SK-N-SH (cell line): ENCODE data around the gene DBNL. TPM values are rescaled to one million over a fixed set of nuclear protein-coding genes. Genes with fewer than 3 reads are reported as not detected.

Experiments used
- CTCF ChIA-PET: fragments of 300-600, 350-600 bp; formaldehyde crosslinking; extraction: SDS; loops from one replicate; lab custom pipeline; 2021; lab: Yijun Ruan, JAX
- POLR2A ChIA-PET: fragments of 350-600 bp; sonication (Branson Sonifier 250); formaldehyde crosslinking; extraction: SDS; loops from one replicate; lab custom pipeline; 2020; ENCODE audit warnings: antibody characterized with exemption, inconsistent platforms; lab: Yijun Ruan, JAX
- DNase-seq: peaks from one replicate; pipeline ENCODE4 v3.0.0; 2012
- H2AFZ ChIP-seq: fragments of 200-600 bp; sonication (generic); 2 replicates; pipeline ENCODE4 v1.8.1; 2016; ENCODE audit warnings: antibody characterized with exemption, mild to moderate bottlenecking, low read depth
- H3F3A ChIP-seq: fragments of 200-600 bp; sonication (generic); replicated peaks from 2 replicates; pipeline ENCODE3; 2016; ENCODE audit warnings: antibody characterized with exemption, mild to moderate bottlenecking; ENCODE audit not compliant: insufficient read depth
- H3K27ac ChIP-seq, 2 experiments: fragments of 200-500 bp in 1 of 2; fragments of 200-600 bp in 1 of 2; sonication (Bioruptor generic) in 1 of 2; sonication (generic), shearing (Covaris generic) in 1 of 2; 2 replicates each; pipeline versions ENCODE4 v1.5.1 to v1.6.1; 2014 to 2016; ENCODE audit warnings: low read depth in 2 of 2, inconsistent platforms in 1 of 2, low read length in 1 of 2, mild to moderate bottlenecking in 1 of 2, mixed read lengths in 1 of 2
- H3K27me3 ChIP-seq: fragments of 200-600 bp; sonication (generic), shearing (Covaris generic); 2 replicates; pipeline ENCODE4 v1.6.1; 2016; ENCODE audit warnings: mixed run types; ENCODE audit not compliant: insufficient read depth
- H3K36me3 ChIP-seq, 2 experiments: fragments of 200-500 bp in 1 of 2; fragments of 200-600 bp in 1 of 2; sonication (Bioruptor generic) in 1 of 2; sonication (generic) in 1 of 2; replicated peaks in 1 of 2; 2 replicates each; pipeline versions ENCODE3 to v1.5.1; 2014 to 2016; ENCODE audit warnings: low read length in 1 of 2, mild to moderate bottlenecking in 1 of 2; ENCODE audit not compliant: insufficient read depth in 2 of 2, control insufficient read depth in 1 of 2
- H3K4me1 ChIP-seq, 2 experiments: fragments of 200-500 bp in 1 of 2; fragments of 200-600 bp in 1 of 2; sonication (Bioruptor generic) in 1 of 2; sonication (generic), shearing (Covaris generic) in 1 of 2; 2 replicates each; pipeline versions ENCODE4 v1.5.1 to v1.6.1; 2014 to 2016; ENCODE audit warnings: low read depth in 1 of 2, low read length in 1 of 2, mixed run types in 1 of 2; ENCODE audit not compliant: insufficient read depth in 2 of 2, control insufficient read depth in 1 of 2
- H3K4me2 ChIP-seq: fragments of 200-600 bp; sonication (generic), shearing (Covaris generic); 2 replicates; pipeline ENCODE4 v1.6.1; 2017; ENCODE audit warnings: mixed run types
- H3K4me3 ChIP-seq, 2 experiments: fragments of 200-500 bp in 1 of 2; fragments of 200-600 bp in 1 of 2; sonication (Bioruptor generic) in 1 of 2; sonication (generic), shearing (Covaris generic) in 1 of 2; 2 replicates each; pipeline versions ENCODE4 v1.5.1 to v1.8.1; 2014 to 2016; ENCODE audit warnings: low read depth in 2 of 2, inconsistent platforms in 1 of 2, low read length in 1 of 2, mild to moderate bottlenecking in 1 of 2, mixed read lengths in 1 of 2, moderate library complexity in 1 of 2
- H3K79me2 ChIP-seq: fragments of 200-600 bp; sonication (generic); 2 replicates; pipeline ENCODE4 v1.8.1; 2017; ENCODE audit warnings: mild to moderate bottlenecking; ENCODE audit not compliant: insufficient read depth
- H3K9ac ChIP-seq: fragments of 200-600 bp; sonication (generic); 2 replicates; pipeline ENCODE4 v1.6.1; 2017; ENCODE audit warnings: mixed run types
- H3K9me2 ChIP-seq: fragments of 200-600 bp; sonication (generic); 2 replicates; pipeline ENCODE4 v1.6.1; 2017; ENCODE audit warnings: mixed run types
- H3K9me3 ChIP-seq: fragments of 200-600 bp; sonication (generic); 2 replicates; pipeline ENCODE4 v1.6.1; 2017; ENCODE audit warnings: mixed run types, mild to moderate bottlenecking, moderate library complexity
- H4K20me1 ChIP-seq: fragments of 200-600 bp; sonication (generic); 2 replicates; pipeline ENCODE4 v1.6.1; 2017; ENCODE audit warnings: mild to moderate bottlenecking, mixed run types; ENCODE audit not compliant: insufficient read depth
- CTCF ChIP-seq: fragments of 200-600 bp; sonication (generic); IDR thresholded peaks from 2 replicates; pipeline ENCODE4 v1.6.1; 2017; ENCODE audit warnings: antibody characterized with exemption, mild to moderate bottlenecking, moderate library complexity
- EP300 ChIP-seq, 2 experiments: IDR thresholded peaks; 2 replicates each; pipeline versions ENCODE4 v1.4.0 to v1.6.1; 2012; ENCODE audit warnings: borderline replicate concordance in 1 of 2, low read depth in 1 of 2, low read length in 1 of 2
- EZH2phosphoT487 ChIP-seq: fragments of 200-600 bp; sonication (generic); IDR thresholded peaks from 2 replicates; pipeline ENCODE4 v1.6.1; 2017; ENCODE audit warnings: low read depth, mixed run types, mild to moderate bottlenecking, antibody characterized with exemption, moderate library complexity, borderline replicate concordance
- FOXJ3 ChIP-seq: sonication (generic); formaldehyde crosslinking; IDR thresholded peaks from 2 replicates; pipeline ENCODE4 v1.5.1; 2020; ENCODE audit warnings: mild to moderate bottlenecking, missing genetic modification reagents
- IRF3 ChIP-seq: fragments of 150-350 bp; IDR thresholded peaks from 2 replicates; pipeline ENCODE4 v1.6.1; 2016; ENCODE audit warnings: mild to moderate bottlenecking, low read depth, low read length
- RCOR1 ChIP-seq: fragments of 150-350 bp; IDR thresholded peaks from 2 replicates; pipeline ENCODE4 v1.6.1; 2017; ENCODE audit warnings: antibody characterized with exemption, low read length
- REST ChIP-seq: IDR thresholded peaks from 2 replicates; pipeline ENCODE4 v1.6.1; 2012; ENCODE audit warnings: mild to moderate bottlenecking, low read depth, low read length, moderate library complexity
- ZBTB33 ChIP-seq: IDR thresholded peaks from 2 replicates; pipeline ENCODE4 v1.4.0; 2012; ENCODE audit warnings: low read depth, borderline replicate concordance
- WGBS: methylation state at CpG from one replicate; pipeline ENCODE4 v1.1.6; 2017; ENCODE audit warnings: low lambda C conversion rate; 5-methylcytosine and 5-hydroxymethylcytosine counted together
- polyA plus RNA-seq, 3 experiments: library from polyadenylated mRNA; depleted of rRNA; stranded (reverse); fragments of >200 nt; gene quantifications; 2 replicates each; pipeline ENCODE4 v1.2.3, GENCODE V29; 2012

The DBNL gene
- polyA plus RNA-seq, 1 of the 3 experiments (the other 2 are of a cell fraction): 244 TPM

GRCh38 chr7:44109991-44110390, 65.5 kb downstream of the DBNL start (continued):
- TF ChIP-seq REST: no peak
- no peak for TF ChIP-seq IRF3
- no peak for TF ChIP-seq RCOR1
- TF ChIP-seq CTCF: no peak

- Histone ChIP-seq H3K9me3 (no peaks in the 10 kb centered on the region), H3K27ac (peak overlapping the region in 1 of 2 experiments; percentile 19; a peak in 2 of 4 replicates), H3K27me3 (no peaks in the 10 kb centered on the region), H3K36me3 (peaks cover 27 to 92% of the 10 kb centered on the region in 2 experiments), H3K4me2 (no peak overlapping the region), H3K9ac (no peak overlapping the region), H4K20me1 (peaks cover 12% of the 10 kb centered on the region; the same call in 1 of the 2 replicates), H3F3A (peaks cover 26% of the 10 kb centered on the region), H3K9me2 (no peaks in the 10 kb centered on the region), H3K4me1 (peaks cover 0 to 13% of the 10 kb centered on the region in 2 experiments; a peak in 1 of 4 replicates), H2AFZ (no peak overlapping the region), H3K79me2 (peaks cover 23% of the 10 kb centered on the region), H3K4me3 (no peak overlapping the region)
- DNase-seq: peak; percentile 65
- POLR2A ChIA-PET: interaction anchor here (1.2 to 3.0 kb wide), 2 partner anchors 10 to 12 kb away, joined by 3 to 18 read pairs; partner anchors contain the start of gene POLD2
- CTCF ChIA-PET: interaction anchor here (0.9 to 2.3 kb wide), 6 partner anchors 9 to 85 kb away, joined by 3 to 7 read pairs (median 3); partner anchors contain the start of gene POLD2
- WGBS: 82% methylated on average over 16 of the region's 27 CpGs
- TF ChIP-seq ZBTB33: no peak
- no peak for TF ChIP-seq FOXJ3
- no peak for TF ChIP-seq EZH2phosphoT487
- TF ChIP-seq EP300 (IDR thresholded peaks at IDR 0.05; ENCODE audit: borderline replicate concordance in 1 of 2, low read depth in 1 of 2, low read length in 1 of 2): no peak
These were observed 66.5 kb downstream of the DBNL start for GRCh38 chr7:44110719-44111635.

Other genes starting within 250 kb of the DBNL start
- 234 and 235 TPM in 2 replicates for gene MRPS24, start 175.2 kb upstream of the DBNL start, polyA plus RNA-seq (2012; rRNA removed)
- 22.9 and 23.1 TPM in 2 replicates for gene URGCP, start 138.1 kb upstream of the DBNL start, polyA plus RNA-seq (2012; rRNA removed)
- 22.8 and 26.8 TPM in 2 replicates for gene UBE2D4, start 118.3 kb upstream of the DBNL start, polyA plus RNA-seq (2012; rRNA removed)
- not detected in 2 replicates for gene SPDYE1, start 46.8 kb upstream of the DBNL start, polyA plus RNA-seq (2012; rRNA removed)
- 0.79 and 1.5 TPM in 2 replicates for gene PGAM2, start 20.9 kb downstream of the DBNL start, polyA plus RNA-seq (2012; rRNA removed)
- gene POLM, start 37.8 kb downstream of the DBNL start, polyA plus RNA-seq (2012; rRNA removed): 17.4 and 23.1 TPM in 2 replicates
- gene AEBP1, start 59.6 kb downstream of the DBNL start, polyA plus RNA-seq (2012; rRNA removed): 40.3 and 105 TPM in 2 replicates
- gene POLD2, start 78.8 kb downstream of the DBNL start, polyA plus RNA-seq (2012; rRNA removed): 163 and 194 TPM in 2 replicates
- 0.47 TPM in 1 of 2 replicates, not detected in the other for gene MYL7, start 96.6 kb downstream of the DBNL start, polyA plus RNA-seq (2012; rRNA removed)
- gene GCK, start 144.7 kb downstream of the DBNL start, polyA plus RNA-seq (2012; rRNA removed): 1.1 and 1.6 TPM in 2 replicates
- gene YKT6, start 156.3 kb downstream of the DBNL start, polyA plus RNA-seq (2012; rRNA removed): 170 and 213 TPM in 2 replicates